ENCODE results near the gene C1orf21. TPM values are rescaled to one million over a fixed set of nuclear protein-coding genes. Genes with fewer than 3 reads are reported as not detected.

The C1orf21 gene
- total RNA-seq, 4 donors from 2014 or later: 31.6 to 121 (median 38.0) TPM

DNA sequence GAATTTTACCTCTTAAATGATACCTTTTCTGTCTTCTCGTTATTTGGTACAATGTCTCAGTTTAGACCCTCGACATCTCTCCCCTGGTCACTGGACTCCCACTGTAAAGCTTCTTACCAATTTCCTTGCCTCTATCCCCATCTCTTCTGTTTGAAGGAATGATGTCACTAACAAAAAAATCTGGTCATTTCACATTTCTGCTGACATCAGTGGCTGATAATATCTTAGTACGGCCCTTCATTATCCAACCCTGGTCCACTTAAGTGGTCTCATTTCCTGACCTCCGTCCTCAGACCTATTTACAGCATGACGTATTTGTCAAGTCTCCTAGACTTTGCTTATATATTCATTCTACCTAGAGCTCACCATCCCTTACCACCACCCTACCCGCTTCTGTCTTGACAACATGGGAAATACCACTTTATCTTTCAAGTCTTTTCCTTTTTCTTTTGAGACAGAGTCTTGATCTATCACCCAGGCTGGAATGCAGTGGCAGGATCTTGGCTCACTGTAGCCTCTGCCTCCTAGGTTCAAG lies 60.9 kb downstream of the C1orf21 start:
- TF ChIP-seq, protein P1, sequence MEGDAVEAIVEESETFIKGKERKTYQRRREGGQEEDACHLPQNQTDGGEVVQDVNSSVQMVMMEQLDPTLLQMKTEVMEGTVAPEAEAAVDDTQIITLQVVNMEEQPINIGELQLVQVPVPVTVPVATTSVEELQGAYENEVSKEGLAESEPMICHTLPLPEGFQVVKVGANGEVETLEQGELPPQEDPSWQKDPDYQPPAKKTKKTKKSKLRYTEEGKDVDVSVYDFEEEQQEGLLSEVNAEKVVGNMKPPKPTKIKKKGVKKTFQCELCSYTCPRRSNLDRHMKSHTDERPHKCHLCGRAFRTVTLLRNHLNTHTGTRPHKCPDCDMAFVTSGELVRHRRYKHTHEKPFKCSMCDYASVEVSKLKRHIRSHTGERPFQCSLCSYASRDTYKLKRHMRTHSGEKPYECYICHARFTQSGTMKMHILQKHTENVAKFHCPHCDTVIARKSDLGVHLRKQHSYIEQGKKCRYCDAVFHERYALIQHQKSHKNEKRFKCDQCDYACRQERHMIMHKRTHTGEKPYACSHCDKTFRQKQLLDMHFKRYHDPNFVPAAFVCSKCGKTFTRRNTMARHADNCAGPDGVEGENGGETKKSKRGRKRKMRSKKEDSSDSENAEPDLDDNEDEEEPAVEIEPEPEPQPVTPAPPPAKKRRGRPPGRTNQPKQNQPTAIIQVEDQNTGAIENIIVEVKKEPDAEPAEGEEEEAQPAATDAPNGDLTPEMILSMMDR (IDR thresholded peaks at IDR 0.05; ENCODE audit: low read depth): no peak

- TF ChIP-seq, protein P1 (IDR thresholded peaks at IDR 0.05; ENCODE audit: low read depth): no peak
These were observed 63.1 kb downstream of the C1orf21 start for GRCh38 chr1:184449916-184450315.

DNA sequence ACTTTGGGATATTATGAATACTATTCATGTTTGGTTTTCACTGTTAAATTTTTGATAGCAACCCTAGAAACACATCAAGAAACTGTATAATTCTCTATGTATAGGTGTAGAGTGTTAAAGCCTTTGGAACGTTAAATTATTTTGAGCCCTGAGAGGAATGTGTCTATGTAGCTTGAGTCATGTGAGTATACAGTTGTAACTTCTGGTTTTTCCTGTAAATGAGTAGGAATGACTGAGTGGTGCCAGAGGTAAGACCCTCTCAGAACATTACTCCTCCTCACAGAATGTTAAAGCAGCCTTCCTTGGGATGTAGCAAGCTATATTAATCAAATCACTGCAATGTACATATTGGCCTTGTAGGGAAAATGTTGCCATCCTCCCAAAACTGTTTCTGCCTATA lies 69.0 kb downstream of the C1orf21 start:
- TF ChIP-seq, protein P1 (IDR thresholded peaks at IDR 0.05; ENCODE audit: low read depth): no peak

GRCh38 chr1:184456189-184456588 lies 69.4 kb downstream of the C1orf21 start:
- TF ChIP-seq, protein P1 (IDR thresholded peaks at IDR 0.05; ENCODE audit: low read depth): no peak

DNA sequence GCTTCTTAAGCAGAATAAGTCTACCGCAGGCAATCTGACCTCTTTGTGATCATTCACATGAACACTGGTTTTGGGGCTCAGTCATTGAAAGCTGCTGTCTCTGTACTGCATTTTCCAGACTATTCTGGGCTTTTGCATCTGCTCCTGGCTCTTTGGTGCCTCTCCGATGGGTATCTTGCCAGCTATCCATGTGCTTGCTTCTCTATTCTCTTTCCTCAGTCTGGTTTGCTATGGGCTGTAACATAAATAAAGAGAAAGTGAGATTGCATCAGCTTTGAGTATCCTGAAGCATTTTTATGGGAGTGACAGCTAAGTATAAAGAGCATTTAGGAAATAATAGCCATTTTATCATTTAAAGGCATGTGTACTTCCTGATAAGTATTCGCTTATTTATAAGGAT lies 70.7 kb downstream of the C1orf21 start:
- TF ChIP-seq, protein P1 (IDR thresholded peaks at IDR 0.05; ENCODE audit: low read depth): no peak

DNA sequence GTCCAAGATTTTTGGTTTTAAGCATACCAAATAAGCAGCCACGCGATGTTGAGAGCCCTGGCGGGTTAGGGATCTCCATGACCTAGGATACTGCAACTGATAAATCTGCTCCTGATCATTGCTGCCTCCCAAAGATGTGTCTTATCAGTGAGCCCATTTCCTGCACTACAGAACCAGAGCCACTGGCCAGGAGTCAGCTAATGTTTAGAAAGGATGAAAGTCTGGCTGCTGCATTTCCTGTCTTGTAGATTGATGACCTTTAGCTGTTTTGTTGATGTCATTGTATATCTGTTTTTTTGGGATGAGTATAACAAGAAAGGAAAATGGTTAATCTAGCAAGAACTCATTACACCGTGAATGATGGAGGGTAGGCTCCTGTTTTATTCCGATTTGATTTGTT lies 74.5 kb downstream of the C1orf21 start:
- TF ChIP-seq, protein P1 (IDR thresholded peaks at IDR 0.05; ENCODE audit: low read depth): no peak

GRCh38 chr1:184462155-184462554 lies 75.3 kb downstream of the C1orf21 start:
- TF ChIP-seq, protein P1 (IDR thresholded peaks at IDR 0.05; ENCODE audit: low read depth): no peak
